ENCODE measurements around the gene SLC44A1. TPM values are rescaled to one million over a fixed set of nuclear protein-coding genes. Genes with fewer than 3 reads are reported as not detected.

Gene SLC44A1
- total RNA-seq, 4 donors from 2014 or later: 25.7 to 37.8 (median 28.3) TPM

GRCh38 chr9:105431424-105432246 is 187.2 kb downstream of the SLC44A1 start:
- intact Hi-C loops (cut with DNase I): no loop called here
- TF ChIP-seq CTCF (IDR thresholded peaks at IDR 0.05): no peak
- no peak for TF ChIP-seq POLR2A (IDR thresholded peaks at IDR 0.05; ENCODE audit: low read depth)
- TF ChIP-seq EP300 (IDR thresholded peaks at IDR 0.05): no peak
- TF ChIP-seq POLR2AphosphoS5 (IDR thresholded peaks at IDR 0.05): no peak
- WGBS: 72% methylated on average over 9 of the region's 9 CpGs

GRCh38 chr9:105432247-105432842 is 187.9 kb downstream of the SLC44A1 start:
- Histone ChIP-seq H3K9me3 (no peaks in the 10 kb centered on the region), H3K27me3 (no peaks in the 10 kb centered on the region), H3K4me3 (no peak overlapping the region), H3K36me3 (no peaks in the 10 kb centered on the region), H3K4me1 (peaks cover 0 to 16% (median 15%) of the 10 kb centered on the region in 4 donors), H3K27ac (replicated peaks in 1 of 4) (no peak overlapping the region)
- DNase-seq (ENCODE audit: extremely low spot score): no peak
- TF ChIP-seq EP300 (IDR thresholded peaks at IDR 0.05) (no peak), CTCF (IDR thresholded peaks at IDR 0.05) (no peak), POLR2AphosphoS5 (IDR thresholded peaks at IDR 0.05) (no peak), POLR2A (IDR thresholded peaks at IDR 0.05; ENCODE audit: low read depth) (no peak)
- 62% methylated on average over 2 of the region's 2 CpGs for WGBS
- intact Hi-C loops (cut with DNase I): no loop called here

More at GRCh38 chr9:105431424-105432246, 187.2 kb downstream of the SLC44A1 start:
- Histone ChIP-seq H3K27me3 (no peaks in the 10 kb centered on the region), H3K36me3 (no peaks in the 10 kb centered on the region), H3K4me3 (no peak overlapping the region), H3K27ac (replicated peaks in 1 of 4) (no peak overlapping the region), H3K9me3 (no peaks in the 10 kb centered on the region), H3K4me1 (peaks cover 0 to 16% (median 15%) of the 10 kb centered on the region in 4 donors)
- DNase-seq (ENCODE audit: extremely low spot score): no peak

- no peak for TF ChIP-seq EP300 (IDR thresholded peaks at IDR 0.05)
- TF ChIP-seq CTCF (IDR thresholded peaks at IDR 0.05): no peak
- TF ChIP-seq POLR2A (IDR thresholded peaks at IDR 0.05; ENCODE audit: low read depth): no peak
- no peak for TF ChIP-seq POLR2AphosphoS5 (IDR thresholded peaks at IDR 0.05)
- DNase-seq (ENCODE audit: extremely low spot score): no peak
Observed at GRCh38 chr9:105435453-105435852, 191.0 kb downstream of the SLC44A1 start.

GRCh38 chr9:105436783-105437182 is 192.3 kb downstream of the SLC44A1 start:
- 86% methylated on average over 4 of the region's 4 CpGs for WGBS
- H3K27me3 ChIP-seq: no peaks in the 10 kb centered on the region
- H3K4me1 ChIP-seq: peaks cover 0 to 15% (median 14%) of the 10 kb centered on the region in 4 donors
- no peak for TF ChIP-seq POLR2A (IDR thresholded peaks at IDR 0.05; ENCODE audit: low read depth)
- TF ChIP-seq POLR2AphosphoS5 (IDR thresholded peaks at IDR 0.05): no peak
- no peak for TF ChIP-seq EP300 (IDR thresholded peaks at IDR 0.05)
- no peak for TF ChIP-seq CTCF (IDR thresholded peaks at IDR 0.05)
- intact Hi-C loops (cut with DNase I): no loop called here
- DNase-seq (ENCODE audit: extremely low spot score): no peak
- H3K27ac ChIP-seq (replicated peaks in 1 of 4): no peak overlapping the region
- no peaks in the 10 kb centered on the region for H3K9me3 ChIP-seq
- no peak overlapping the region for H3K4me3 ChIP-seq
- H3K36me3 ChIP-seq: no peaks in the 10 kb centered on the region

More at GRCh38 chr9:105435453-105435852, 191.0 kb downstream of the SLC44A1 start:
- no peak overlapping the region for H3K27ac ChIP-seq (replicated peaks in 1 of 4)
- intact Hi-C loops (cut with DNase I): no loop called here
- no peaks in the 10 kb centered on the region for H3K9me3 ChIP-seq
- no peaks in the 10 kb centered on the region for H3K36me3 ChIP-seq
- H3K4me1 ChIP-seq: peaks cover 0 to 16% (median 15%) of the 10 kb centered on the region in 4 donors
- no peak overlapping the region for H3K4me3 ChIP-seq
- H3K27me3 ChIP-seq: no peaks in the 10 kb centered on the region
- 85% methylated on average over 3 of the region's 3 CpGs for WGBS

All from esophagus muscularis mucosa (tissue), 4 donors.